H9 (cell line): ENCODE results near the gene FANCF. TPM values are rescaled to one million over a fixed set of nuclear protein-coding genes. Genes with fewer than 3 reads are reported as not detected.
A peak's percentile ranks its signal among the peaks of the same experiment; 100 is the strongest.

Source experiments
- DNase-seq: peaks from one replicate; pipeline ENCODE4 v3.0.0-alpha.2; 2017
- H2AFZ ChIP-seq: one replicate; pipeline ENCODE4 v1.6.1; 2013; ENCODE audit warnings: mild to moderate bottlenecking, low read length, control low read depth, moderate library complexity
- H2AK5ac ChIP-seq: 2 replicates; pipeline ENCODE4 v1.6.1; 2013; ENCODE audit warnings: low read length, control low read depth, mixed read lengths; ENCODE audit not compliant: insufficient read length
- H2BK120ac ChIP-seq: one replicate; pipeline ENCODE4 v1.6.1; 2013; ENCODE audit warnings: low read depth, mild to moderate bottlenecking, low read length, control low read depth, inconsistent platforms; ENCODE audit not compliant: poor library complexity, severe bottlenecking
- H2BK12ac ChIP-seq: 2 replicates; pipeline ENCODE4 v1.6.1; 2013; ENCODE audit warnings: low read length, control low read depth, mixed read lengths, low read depth; ENCODE audit not compliant: insufficient read length
- H2BK15ac ChIP-seq: 2 replicates; pipeline ENCODE4 v1.6.1; 2013; ENCODE audit warnings: low read depth, low read length, control low read depth
- H2BK20ac ChIP-seq: one replicate; pipeline ENCODE4 v1.6.1; 2013; ENCODE audit warnings: low read depth, mild to moderate bottlenecking, low read length, control low read depth, inconsistent platforms; ENCODE audit not compliant: poor library complexity, severe bottlenecking
- H2BK5ac ChIP-seq: 2 replicates; pipeline ENCODE4 v1.6.1; 2013; ENCODE audit warnings: low read length, control low read depth, mixed read lengths; ENCODE audit not compliant: insufficient read length
- H3K14ac ChIP-seq: 2 replicates; pipeline ENCODE4 v1.6.1; 2013; ENCODE audit warnings: low read length, control low read depth; ENCODE audit not compliant: insufficient read depth
- H3K18ac ChIP-seq: 2 replicates; pipeline ENCODE4 v1.6.1; 2013; ENCODE audit warnings: low read depth, mild to moderate bottlenecking, mixed read lengths, low read length, control low read depth; ENCODE audit not compliant: insufficient read length
- H3K23ac ChIP-seq: 2 replicates; pipeline ENCODE4 v1.6.1; 2013; ENCODE audit warnings: low read length, control low read depth, mixed read lengths, low read depth; ENCODE audit not compliant: insufficient read length
- H3K23me2 ChIP-seq: 2 replicates; pipeline ENCODE4 v1.6.1; 2013; ENCODE audit warnings: low read depth, mild to moderate bottlenecking, mixed read lengths, low read length, control low read depth; ENCODE audit not compliant: insufficient read length, poor library complexity, severe bottlenecking
- H3K27ac ChIP-seq: 2 replicates; pipeline ENCODE4 v1.5.1; 2013; ENCODE audit warnings: low read length, control low read depth, mixed read lengths, low read depth; ENCODE audit not compliant: insufficient read length
- H3K27me3 ChIP-seq: 2 replicates; pipeline ENCODE4 v1.6.1; 2013; ENCODE audit warnings: low read length, control low read depth, inconsistent platforms; ENCODE audit not compliant: insufficient read depth
- H3K4ac ChIP-seq: 2 replicates; pipeline ENCODE4 v1.6.1; 2013; ENCODE audit warnings: low read depth, mild to moderate bottlenecking, control low read depth, inconsistent platforms, low read length, moderate library complexity
- H3K4me1 ChIP-seq: 2 replicates; pipeline ENCODE4 v1.6.1; 2013; ENCODE audit warnings: low read length, control low read depth, inconsistent platforms; ENCODE audit not compliant: insufficient read depth
- H3K4me2 ChIP-seq: 2 replicates; pipeline ENCODE4 v1.6.1; 2013; ENCODE audit warnings: low read length, control low read depth, mixed read lengths; ENCODE audit not compliant: insufficient read length, insufficient read depth
- H3K56ac ChIP-seq: 2 replicates; pipeline ENCODE4 v1.6.1; 2013; ENCODE audit warnings: low read depth, mild to moderate bottlenecking, mixed read lengths, low read length, control low read depth; ENCODE audit not compliant: insufficient read length
- H3K79me1 ChIP-seq: 2 replicates; pipeline ENCODE4 v1.6.1; 2013; ENCODE audit warnings: low read depth, mild to moderate bottlenecking, moderate library complexity, low read length, control low read depth, inconsistent platforms; ENCODE audit not compliant: insufficient read depth, poor library complexity, severe bottlenecking
- H3K79me2 ChIP-seq: 2 replicates; pipeline ENCODE4 v1.6.1; 2013; ENCODE audit warnings: low read length, control low read depth, inconsistent platforms; ENCODE audit not compliant: insufficient read depth
- H3K9ac ChIP-seq: 2 replicates; pipeline ENCODE4 v1.6.1; 2013; ENCODE audit warnings: low read length, control low read depth, mixed read lengths; ENCODE audit not compliant: insufficient read length; ENCODE audit errors: extremely low read depth
- H3K9me3 ChIP-seq: one replicate; pipeline ENCODE4 v1.6.1; 2013; ENCODE audit warnings: low read depth, low read length, inconsistent platforms; ENCODE audit not compliant: control insufficient read depth
- H3T11ph ChIP-seq: one replicate; pipeline ENCODE4 v1.6.1; 2013; ENCODE audit warnings: mild to moderate bottlenecking, low read length, control low read depth, inconsistent platforms
- H4K20me1 ChIP-seq: one replicate; pipeline ENCODE4 v1.6.1; 2013; ENCODE audit not compliant: control insufficient read depth, insufficient read length, insufficient read depth
- H4K5ac ChIP-seq: 2 replicates; pipeline ENCODE4 v1.6.1; 2013; ENCODE audit warnings: low read depth, mild to moderate bottlenecking, mixed read lengths, low read length, control low read depth; ENCODE audit not compliant: insufficient read length
- H4K8ac ChIP-seq: replicated peaks from 2 replicates; pipeline ENCODE4 v1.6.1; 2013; ENCODE audit warnings: low read length, control low read depth, mixed read lengths, low read depth; ENCODE audit not compliant: insufficient read length
- H4K91ac ChIP-seq: 2 replicates; pipeline ENCODE4 v1.6.1; 2013; ENCODE audit warnings: low read depth, mild to moderate bottlenecking, moderate library complexity, mixed read lengths, low read length, control low read depth; ENCODE audit not compliant: insufficient read length
- H3K27ac Mint-ChIP-seq, 3 experiments: 2 replicates in 2 of 3; 3 replicates in 1 of 3; pipeline ENCODE4 v1.8.0; 2020 to 2021; ENCODE audit warnings: mixed read lengths in 3 of 3, mild to moderate bottlenecking in 1 of 3, moderate library complexity in 1 of 3
- H3K27me3 Mint-ChIP-seq: 2 replicates; pipeline ENCODE4 v1.8.0; 2021; ENCODE audit warnings: low read depth, mild to moderate bottlenecking, moderate library complexity, mixed read lengths
- H3K36me3 Mint-ChIP-seq, 3 experiments: 2 replicates in 2 of 3; 3 replicates in 1 of 3; pipeline ENCODE4 v1.8.0; 2020 to 2021; ENCODE audit warnings: low read depth in 3 of 3, mixed read lengths in 3 of 3; ENCODE audit not compliant: insufficient read depth in 1 of 3
- H3K4me1 Mint-ChIP-seq, 2 experiments: 2 replicates each; pipeline ENCODE4 v1.8.0; 2020; ENCODE audit warnings: mixed read lengths in 2 of 2
- H3K4me3 Mint-ChIP-seq, 2 experiments: 2 replicates in 1 of 2; 3 replicates in 1 of 2; pipeline ENCODE4 v1.8.0; 2020 to 2021; ENCODE audit warnings: mild to moderate bottlenecking in 2 of 2, mixed read lengths in 2 of 2, moderate library complexity in 1 of 2
- H3K9me3 Mint-ChIP-seq, 2 experiments: 2 replicates in 1 of 2; 3 replicates in 1 of 2; pipeline ENCODE4 v1.8.0; 2020; ENCODE audit warnings: mild to moderate bottlenecking in 2 of 2, mixed read lengths in 2 of 2, moderate library complexity in 1 of 2
- total RNA-seq: library from RNA; stranded (reverse); gene quantifications from 2 replicates; pipeline ENCODE4 v1.2.1, GENCODE V29; 2021
- TF ChIP-seq, protein P1 (sequence below): fragments of 200-600 bp; sonication (generic); conservative IDR thresholded peaks from 3 replicates; pipeline ENCODE4 v1.8.0; 2021; ENCODE audit warnings: antibody characterized with exemption, mild to moderate bottlenecking

Gene FANCF
- total RNA-seq, 1 experiment from 2014 or later: 15.3 TPM

DNA sequence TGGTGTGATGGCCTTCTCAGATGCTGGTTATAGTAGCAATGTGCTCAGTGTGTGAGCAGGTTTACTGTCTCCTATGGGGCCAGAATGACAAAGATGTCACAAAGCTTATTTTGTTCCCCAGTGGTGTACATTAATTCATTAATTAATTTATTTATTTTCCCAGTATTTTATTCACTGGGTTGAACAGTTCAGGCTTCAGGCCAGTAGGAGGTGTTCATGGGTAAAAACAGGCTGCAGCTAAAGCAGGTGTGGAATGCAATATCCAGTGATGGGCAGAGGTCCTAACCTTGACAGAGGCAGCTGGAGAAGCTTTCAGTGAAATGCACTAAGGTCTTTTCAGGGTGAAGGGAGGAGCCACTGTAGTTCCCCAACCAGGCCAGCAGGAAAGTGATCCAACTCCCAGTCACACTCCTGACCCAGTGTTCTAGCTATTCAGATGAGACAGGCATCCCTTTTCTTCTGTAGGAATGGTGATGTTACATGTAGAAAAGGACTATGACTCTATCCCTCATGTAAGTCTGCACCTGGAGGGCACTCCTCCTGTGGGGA, 7.8 kb upstream of the FANCF start:
- no peak overlapping the region for H3K23ac ChIP-seq
- H2AK5ac ChIP-seq: no peak overlapping the region
- H3K23me2 ChIP-seq: no peaks in the 10 kb centered on the region
- no peak overlapping the region for H2AFZ ChIP-seq
- no peak overlapping the region for H3K4me3 Mint-ChIP-seq
- no peak overlapping the region for H2BK15ac ChIP-seq
- no peak overlapping the region for H3K56ac ChIP-seq
- DNase-seq: peak; percentile 31
- H4K5ac ChIP-seq: no peak overlapping the region
- H3K9ac ChIP-seq: no peak overlapping the region
- H2BK120ac ChIP-seq: no peak overlapping the region
- no peaks in the 10 kb centered on the region; a peak in 1 of 7 replicates for H3K36me3 Mint-ChIP-seq
- H4K8ac ChIP-seq: no peak overlapping the region
- no peak overlapping the region for H4K91ac ChIP-seq
- peaks cover 6% of the 10 kb centered on the region; the same call in 1 of the 2 replicates for H3K27me3 Mint-ChIP-seq
- no peaks in the 10 kb centered on the region for H3K9me3 ChIP-seq
- no peak overlapping the region; a peak in 1 of 7 replicates for H3K27ac Mint-ChIP-seq
- H3T11ph ChIP-seq: no peak overlapping the region
- no peak overlapping the region for H3K18ac ChIP-seq
- H3K4me2 ChIP-seq: no peak overlapping the region
- H3K4me1 ChIP-seq: no peaks in the 10 kb centered on the region; the same call in 1 of the 2 replicates
- peaks cover 22 to 25% of the 10 kb centered on the region in 2 experiments for H3K4me1 Mint-ChIP-seq
- no peak overlapping the region for H3K4ac ChIP-seq
- no peaks in the 10 kb centered on the region for H4K20me1 ChIP-seq
- H3K79me1 ChIP-seq: no peaks in the 10 kb centered on the region
- no peaks in the 10 kb centered on the region for H3K27me3 ChIP-seq
- no peak overlapping the region for H3K27ac ChIP-seq
- no peaks in the 10 kb centered on the region for H3K9me3 Mint-ChIP-seq
- H2BK12ac ChIP-seq: no peak overlapping the region
- no peak overlapping the region for H2BK5ac ChIP-seq
- no peaks in the 10 kb centered on the region for H3K79me2 ChIP-seq
- TF ChIP-seq, protein P1, sequence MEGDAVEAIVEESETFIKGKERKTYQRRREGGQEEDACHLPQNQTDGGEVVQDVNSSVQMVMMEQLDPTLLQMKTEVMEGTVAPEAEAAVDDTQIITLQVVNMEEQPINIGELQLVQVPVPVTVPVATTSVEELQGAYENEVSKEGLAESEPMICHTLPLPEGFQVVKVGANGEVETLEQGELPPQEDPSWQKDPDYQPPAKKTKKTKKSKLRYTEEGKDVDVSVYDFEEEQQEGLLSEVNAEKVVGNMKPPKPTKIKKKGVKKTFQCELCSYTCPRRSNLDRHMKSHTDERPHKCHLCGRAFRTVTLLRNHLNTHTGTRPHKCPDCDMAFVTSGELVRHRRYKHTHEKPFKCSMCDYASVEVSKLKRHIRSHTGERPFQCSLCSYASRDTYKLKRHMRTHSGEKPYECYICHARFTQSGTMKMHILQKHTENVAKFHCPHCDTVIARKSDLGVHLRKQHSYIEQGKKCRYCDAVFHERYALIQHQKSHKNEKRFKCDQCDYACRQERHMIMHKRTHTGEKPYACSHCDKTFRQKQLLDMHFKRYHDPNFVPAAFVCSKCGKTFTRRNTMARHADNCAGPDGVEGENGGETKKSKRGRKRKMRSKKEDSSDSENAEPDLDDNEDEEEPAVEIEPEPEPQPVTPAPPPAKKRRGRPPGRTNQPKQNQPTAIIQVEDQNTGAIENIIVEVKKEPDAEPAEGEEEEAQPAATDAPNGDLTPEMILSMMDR: peak; percentile 47
- H3K14ac ChIP-seq: no peak overlapping the region
- no peak overlapping the region for H2BK20ac ChIP-seq
